Smooth muscle cell (in vitro differentiated cells): ENCODE measurements around the gene ZNF32. TPM values are rescaled to one million over a fixed set of nuclear protein-coding genes. Genes with fewer than 3 reads are reported as not detected.

Experiments
- DNase-seq: peaks from one replicate; lab custom pipeline; 2025; ENCODE audit not compliant: unreplicated experiment; lab: John Stamatoyannopoulos, UW
- H2AFZ ChIP-seq: fragments of 200-600 bp; sonication (generic); 2 replicates; pipeline ENCODE4 v1.6.0; 2016; ENCODE audit warnings: antibody characterized with exemption, low read depth, mild to moderate bottlenecking
- H3F3A ChIP-seq: fragments of 200-600 bp; sonication (generic); 2 replicates; pipeline ENCODE4 v1.6.0; 2017; ENCODE audit warnings: antibody characterized with exemption, low read depth
- H3K27ac ChIP-seq: fragments of 200-600 bp; sonication (generic); 2 replicates; pipeline ENCODE4 v1.5.1; 2016; ENCODE audit warnings: low read depth, mild to moderate bottlenecking
- H3K27me3 ChIP-seq: fragments of 200-600 bp; sonication (generic); 2 replicates; pipeline ENCODE4 v1.6.1; 2016; ENCODE audit warnings: low read depth, mild to moderate bottlenecking
- H3K36me3 ChIP-seq: fragments of 200-600 bp; sonication (generic); 2 replicates; pipeline ENCODE4 v1.5.1; 2016; ENCODE audit warnings: low read depth
- H3K4me1 ChIP-seq: fragments of 200-600 bp; sonication (generic); 2 replicates; pipeline ENCODE4 v1.5.1; 2016; ENCODE audit warnings: low read depth
- H3K4me2 ChIP-seq: fragments of 200-600 bp; sonication (generic); 2 replicates; pipeline ENCODE4 v1.6.0; 2016; ENCODE audit warnings: mild to moderate bottlenecking
- H3K4me3 ChIP-seq: fragments of 200-600 bp; sonication (generic); 2 replicates; pipeline ENCODE4 v1.5.1; 2016; ENCODE audit warnings: mild to moderate bottlenecking
- H3K79me2 ChIP-seq: fragments of 200-600 bp; sonication (generic); 2 replicates; pipeline ENCODE4 v1.6.0; 2016; ENCODE audit warnings: low read depth, mild to moderate bottlenecking
- H3K9ac ChIP-seq: fragments of 200-600 bp; sonication (generic); 2 replicates; pipeline ENCODE4 v1.6.0; 2016; ENCODE audit warnings: low read depth
- H3K9me3 ChIP-seq: fragments of 200-600 bp; sonication (generic); replicated peaks from 2 replicates; pipeline ENCODE4 v1.5.1; 2016; ENCODE audit warnings: low read depth
- H4K20me1 ChIP-seq: fragments of 200-600 bp; sonication (generic); 2 replicates; pipeline ENCODE4 v1.6.0; 2016; ENCODE audit warnings: low read depth
- WGBS: methylation state at CpG from one replicate; pipeline ENCODE4 v1.1.7; 2016; ENCODE audit warnings: low lambda C conversion rate; 5-methylcytosine and 5-hydroxymethylcytosine counted together
- polyA plus RNA-seq: library from polyadenylated mRNA; unstranded; fragments of >200 nt; fragmentation: Nextera tagmentation; extraction: Ambion mirVana; gene quantifications from 2 replicates; pipeline ENCODE4 v1.2.1, GENCODE V29; 2016
- total RNA-seq: library from RNA; depleted of rRNA; stranded (reverse); fragments of >200 nt; gene quantifications from 2 replicates; pipeline ENCODE4 v1.2.3, GENCODE V29; 2014
- TF ChIP-seq, protein P1 (sequence below): fragments of 200-600 bp; sonication (generic); IDR thresholded peaks from 2 replicates; pipeline ENCODE4 v1.5.1; 2017; ENCODE audit warnings: borderline replicate concordance, mild to moderate bottlenecking, antibody characterized with exemption; ENCODE audit not compliant: insufficient read depth, poor library complexity, severe bottlenecking

ZNF32 gene
- total and polyA plus RNA-seq, 2 experiments from 2014 or later: 36.3 to 40.6 TPM

DNA sequence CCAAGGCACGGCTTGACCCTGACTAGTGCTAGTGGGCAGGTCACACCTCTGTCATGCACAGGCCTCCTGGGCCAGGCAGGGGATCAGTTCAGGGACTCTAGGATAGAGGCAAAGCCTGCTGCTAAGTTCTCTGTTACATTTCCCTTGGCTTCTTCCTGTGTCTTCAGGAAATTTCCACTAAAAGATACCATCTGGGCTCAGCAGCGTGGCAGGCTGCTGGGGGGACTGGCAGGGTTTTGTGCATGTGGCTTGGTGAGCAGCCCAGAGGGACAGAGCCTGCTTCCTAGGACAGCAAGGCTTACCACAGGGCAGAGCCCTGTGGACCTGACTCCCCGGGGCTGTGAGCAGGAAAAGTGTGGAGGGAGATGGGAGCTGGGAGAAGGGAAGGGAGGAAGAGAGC is 20.7 kb upstream of the ZNF32 start:
- Histone ChIP-seq H3K36me3 (no peaks in the 10 kb centered on the region), H3K9me3 (no peaks in the 10 kb centered on the region), H3K4me1 (no peaks in the 10 kb centered on the region), H3K27me3 (peaks cover 12% of the 10 kb centered on the region), H3F3A (no peaks in the 10 kb centered on the region), H3K79me2 (no peaks in the 10 kb centered on the region), H3K4me2 (no peak overlapping the region), H4K20me1 (no peaks in the 10 kb centered on the region), H3K27ac (no peak overlapping the region), H2AFZ (no peak overlapping the region), H3K9ac (no peak overlapping the region), H3K4me3 (no peak overlapping the region)
- TF ChIP-seq, protein P1, sequence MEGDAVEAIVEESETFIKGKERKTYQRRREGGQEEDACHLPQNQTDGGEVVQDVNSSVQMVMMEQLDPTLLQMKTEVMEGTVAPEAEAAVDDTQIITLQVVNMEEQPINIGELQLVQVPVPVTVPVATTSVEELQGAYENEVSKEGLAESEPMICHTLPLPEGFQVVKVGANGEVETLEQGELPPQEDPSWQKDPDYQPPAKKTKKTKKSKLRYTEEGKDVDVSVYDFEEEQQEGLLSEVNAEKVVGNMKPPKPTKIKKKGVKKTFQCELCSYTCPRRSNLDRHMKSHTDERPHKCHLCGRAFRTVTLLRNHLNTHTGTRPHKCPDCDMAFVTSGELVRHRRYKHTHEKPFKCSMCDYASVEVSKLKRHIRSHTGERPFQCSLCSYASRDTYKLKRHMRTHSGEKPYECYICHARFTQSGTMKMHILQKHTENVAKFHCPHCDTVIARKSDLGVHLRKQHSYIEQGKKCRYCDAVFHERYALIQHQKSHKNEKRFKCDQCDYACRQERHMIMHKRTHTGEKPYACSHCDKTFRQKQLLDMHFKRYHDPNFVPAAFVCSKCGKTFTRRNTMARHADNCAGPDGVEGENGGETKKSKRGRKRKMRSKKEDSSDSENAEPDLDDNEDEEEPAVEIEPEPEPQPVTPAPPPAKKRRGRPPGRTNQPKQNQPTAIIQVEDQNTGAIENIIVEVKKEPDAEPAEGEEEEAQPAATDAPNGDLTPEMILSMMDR: no peak
- 95% methylated on average over 3 of the region's 3 CpGs for WGBS
- DNase-seq: no peak

DNA sequence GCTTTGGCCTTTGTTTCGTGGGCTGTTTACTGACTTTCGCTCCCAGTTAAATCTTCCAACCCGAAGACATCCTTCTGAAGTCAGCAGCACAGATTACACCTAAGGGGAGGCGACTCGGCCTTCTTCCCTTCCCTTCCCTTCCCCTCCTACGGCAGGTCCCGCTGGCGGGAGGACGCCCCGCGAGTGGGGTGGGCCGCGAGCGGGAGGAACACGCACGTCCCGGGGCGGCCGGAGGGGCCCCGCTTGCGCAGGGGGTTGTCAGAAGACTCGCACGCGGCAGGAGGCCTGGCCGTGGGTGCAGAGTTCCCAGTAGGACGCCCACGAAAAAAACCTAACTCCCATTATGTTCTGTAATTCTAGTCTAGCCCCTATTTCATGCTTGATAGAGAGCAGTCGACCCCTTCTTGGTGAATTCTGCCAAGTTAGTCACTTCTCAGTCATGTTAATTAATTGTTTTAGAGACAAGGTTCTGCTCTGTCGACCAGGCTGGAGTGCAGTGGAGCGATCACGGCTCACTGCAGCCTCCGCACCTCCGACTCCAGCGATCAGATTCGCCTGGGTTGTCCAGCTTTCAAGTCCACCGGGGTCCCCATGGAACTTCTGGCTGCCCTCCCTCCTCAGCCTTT is 19.2 kb upstream of the ZNF32 start:
- no peak overlapping the region for H3K27ac ChIP-seq
- H2AFZ ChIP-seq: peak overlapping the region; percentile 95
- no peak overlapping the region for H3K9ac ChIP-seq
- H4K20me1 ChIP-seq: no peaks in the 10 kb centered on the region
- H3K79me2 ChIP-seq: no peaks in the 10 kb centered on the region
- H3K4me3 ChIP-seq: peak overlapping the region; percentile 51
- H3K4me2 ChIP-seq: peak overlapping the region; percentile 91
- 63% methylated on average over 36 of the region's 36 CpGs for WGBS
- no peaks in the 10 kb centered on the region for H3K4me1 ChIP-seq
- DNase-seq: no peak
- no peaks in the 10 kb centered on the region for H3K9me3 ChIP-seq
- H3K27me3 ChIP-seq: peaks cover 12% of the 10 kb centered on the region
- TF ChIP-seq, protein P1: no peak
- H3F3A ChIP-seq: no peaks in the 10 kb centered on the region
- H3K36me3 ChIP-seq: no peaks in the 10 kb centered on the region

DNA sequence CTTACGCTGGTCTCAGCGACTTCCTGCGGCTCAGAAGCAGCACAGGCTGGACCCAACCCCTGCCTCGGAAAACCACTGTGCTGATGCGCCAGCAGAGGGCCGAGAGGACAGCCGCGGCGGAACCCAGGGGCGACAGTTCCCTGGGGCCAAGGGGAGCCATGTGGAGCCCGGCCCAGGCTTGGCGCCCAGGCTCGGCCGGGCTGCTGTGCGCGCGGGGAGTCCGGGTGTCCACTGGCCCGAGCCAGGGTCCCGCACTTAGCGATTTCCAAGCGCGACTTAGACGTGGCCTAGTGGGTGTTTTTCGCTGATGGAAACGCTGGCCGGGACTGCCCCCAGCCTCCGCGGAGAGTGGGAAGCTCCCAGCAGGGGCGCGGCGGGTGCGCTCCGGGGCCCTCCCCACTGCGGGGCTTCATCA is 18.6 kb upstream of the ZNF32 start:
- Histone ChIP-seq H3K4me1 (no peaks in the 10 kb centered on the region), H3K9me3 (no peaks in the 10 kb centered on the region), H3K9ac (no peak overlapping the region), H3K4me3 (peak overlapping the region; percentile 51), H3K36me3 (no peaks in the 10 kb centered on the region), H3K4me2 (peak overlapping the region; percentile 91), H3K27ac (no peak overlapping the region), H4K20me1 (no peaks in the 10 kb centered on the region), H2AFZ (peak overlapping the region; percentile 95), H3K27me3 (peaks cover 12% of the 10 kb centered on the region), H3K79me2 (no peaks in the 10 kb centered on the region), H3F3A (no peaks in the 10 kb centered on the region)
- WGBS: 4% methylated on average over 30 of the region's 35 CpGs
- DNase-seq: no peak
- TF ChIP-seq, protein P1: peak; percentile 51

DNA sequence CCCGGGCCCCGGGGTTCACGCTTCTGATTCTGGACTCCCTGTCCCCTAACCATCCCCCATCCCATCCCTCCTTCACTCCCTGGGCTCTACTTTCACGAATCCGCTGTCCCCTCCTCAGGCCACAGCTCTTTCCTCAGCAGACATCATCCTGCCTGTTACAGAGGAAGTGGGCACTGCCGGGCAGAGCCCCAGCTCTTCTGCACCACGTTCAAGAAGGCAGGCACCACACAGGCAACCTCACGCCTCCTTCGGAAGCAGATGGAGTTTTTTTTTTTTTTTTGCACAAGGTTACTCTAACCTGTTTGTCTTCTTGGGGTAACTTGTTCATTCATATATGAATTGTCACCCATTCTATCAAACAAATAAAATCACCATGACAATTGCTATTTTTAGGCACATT is 17.9 kb upstream of the ZNF32 start:
- Histone ChIP-seq H4K20me1 (no peaks in the 10 kb centered on the region), H3K4me3 (no peak overlapping the region), H3K4me2 (peak overlapping the region; percentile 91), H3K36me3 (no peaks in the 10 kb centered on the region), H2AFZ (no peak overlapping the region), H3K9ac (no peak overlapping the region), H3K79me2 (no peaks in the 10 kb centered on the region), H3K27me3 (peaks cover 12% of the 10 kb centered on the region), H3K9me3 (no peaks in the 10 kb centered on the region), H3F3A (no peaks in the 10 kb centered on the region), H3K27ac (no peak overlapping the region), H3K4me1 (no peaks in the 10 kb centered on the region)
- 84% methylated on average over 9 of the region's 9 CpGs for WGBS
- TF ChIP-seq, protein P1: no peak
- no peak for DNase-seq
